ENCODE results near the gene SPG21.

SPG21 gene

DNA sequence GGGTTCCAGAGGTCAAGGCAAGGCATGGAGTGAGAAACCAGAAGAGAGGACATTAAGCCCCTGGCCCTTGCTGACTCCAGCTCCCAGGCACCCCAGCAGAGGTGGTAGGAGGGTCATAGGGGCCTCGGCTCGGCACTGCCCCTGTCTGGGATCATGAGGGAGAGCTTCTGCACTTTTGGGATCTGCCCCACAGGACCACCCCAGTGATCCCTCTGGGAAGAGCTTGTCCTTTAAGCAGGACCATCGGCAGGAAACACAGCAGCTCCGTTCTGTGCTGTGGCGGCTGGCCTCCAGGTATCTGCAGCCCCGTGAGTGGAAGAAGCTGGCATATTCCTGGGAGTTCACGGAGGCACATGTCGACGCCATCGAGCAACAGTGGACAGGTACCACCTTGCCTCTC is 42.5 kb downstream of the SPG21 start:
- DNase-seq (ENCODE audit: low read depth) = no peak
- H3K4me3 ChIP-seq (ENCODE audit: low read depth, low read length) = no peak overlapping the region
- TF ChIP-seq, protein P1, sequence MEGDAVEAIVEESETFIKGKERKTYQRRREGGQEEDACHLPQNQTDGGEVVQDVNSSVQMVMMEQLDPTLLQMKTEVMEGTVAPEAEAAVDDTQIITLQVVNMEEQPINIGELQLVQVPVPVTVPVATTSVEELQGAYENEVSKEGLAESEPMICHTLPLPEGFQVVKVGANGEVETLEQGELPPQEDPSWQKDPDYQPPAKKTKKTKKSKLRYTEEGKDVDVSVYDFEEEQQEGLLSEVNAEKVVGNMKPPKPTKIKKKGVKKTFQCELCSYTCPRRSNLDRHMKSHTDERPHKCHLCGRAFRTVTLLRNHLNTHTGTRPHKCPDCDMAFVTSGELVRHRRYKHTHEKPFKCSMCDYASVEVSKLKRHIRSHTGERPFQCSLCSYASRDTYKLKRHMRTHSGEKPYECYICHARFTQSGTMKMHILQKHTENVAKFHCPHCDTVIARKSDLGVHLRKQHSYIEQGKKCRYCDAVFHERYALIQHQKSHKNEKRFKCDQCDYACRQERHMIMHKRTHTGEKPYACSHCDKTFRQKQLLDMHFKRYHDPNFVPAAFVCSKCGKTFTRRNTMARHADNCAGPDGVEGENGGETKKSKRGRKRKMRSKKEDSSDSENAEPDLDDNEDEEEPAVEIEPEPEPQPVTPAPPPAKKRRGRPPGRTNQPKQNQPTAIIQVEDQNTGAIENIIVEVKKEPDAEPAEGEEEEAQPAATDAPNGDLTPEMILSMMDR (IDR thresholded peaks at IDR 0.05; ENCODE audit: low read depth, low read length, missing control alignments) = no peak

DNA sequence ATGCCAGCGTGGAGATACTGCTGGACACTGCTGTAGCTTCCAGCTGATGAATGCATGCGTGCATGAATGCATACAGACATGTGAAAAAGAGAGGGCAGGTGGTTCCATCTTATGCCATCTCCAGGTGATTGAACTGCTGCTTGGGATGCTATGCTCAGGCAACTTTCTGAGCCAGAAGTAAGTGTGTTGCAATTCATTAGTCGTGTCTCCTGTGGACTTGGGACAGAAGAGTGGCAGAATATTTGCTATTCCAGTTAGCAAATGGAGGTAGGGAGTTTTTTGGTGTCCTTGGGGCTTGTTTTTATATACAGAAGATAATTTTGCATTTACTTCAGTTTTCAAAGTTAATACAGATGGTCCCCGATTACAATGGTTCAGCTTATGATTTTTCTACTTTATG is 44.8 kb downstream of the SPG21 start:
- DNase-seq (ENCODE audit: low read depth) = no peak
- TF ChIP-seq, protein P1 (IDR thresholded peaks at IDR 0.05; ENCODE audit: low read depth, low read length, missing control alignments) = no peak
- H3K4me3 ChIP-seq (ENCODE audit: low read depth, low read length) = no peak overlapping the region

- DNase-seq (ENCODE audit: low read depth) = no peak
- TF ChIP-seq, protein P1 (IDR thresholded peaks at IDR 0.05; ENCODE audit: low read depth, low read length, missing control alignments) = no peak
- no peak overlapping the region for H3K4me3 ChIP-seq (ENCODE audit: low read depth, low read length)
Observed at GRCh38 chr15:64943512-64944225, 46.0 kb downstream of the SPG21 start.

GRCh38 chr15:64942356-64942755 is 47.4 kb downstream of the SPG21 start:
- no peak for DNase-seq (ENCODE audit: low read depth)
- TF ChIP-seq, protein P1 (IDR thresholded peaks at IDR 0.05; ENCODE audit: low read depth, low read length, missing control alignments) = no peak

GRCh38 chr15:64938192-64938591 is 51.5 kb downstream of the SPG21 start:
- no peak for DNase-seq (ENCODE audit: low read depth)
- H3K4me3 ChIP-seq (ENCODE audit: low read depth, low read length) = no peak overlapping the region
- TF ChIP-seq, protein P1 (IDR thresholded peaks at IDR 0.05; ENCODE audit: low read depth, low read length, missing control alignments) = no peak

More at GRCh38 chr15:64942356-64942755, 47.4 kb downstream of the SPG21 start:
- no peak overlapping the region for H3K4me3 ChIP-seq (ENCODE audit: low read depth, low read length)

DNA sequence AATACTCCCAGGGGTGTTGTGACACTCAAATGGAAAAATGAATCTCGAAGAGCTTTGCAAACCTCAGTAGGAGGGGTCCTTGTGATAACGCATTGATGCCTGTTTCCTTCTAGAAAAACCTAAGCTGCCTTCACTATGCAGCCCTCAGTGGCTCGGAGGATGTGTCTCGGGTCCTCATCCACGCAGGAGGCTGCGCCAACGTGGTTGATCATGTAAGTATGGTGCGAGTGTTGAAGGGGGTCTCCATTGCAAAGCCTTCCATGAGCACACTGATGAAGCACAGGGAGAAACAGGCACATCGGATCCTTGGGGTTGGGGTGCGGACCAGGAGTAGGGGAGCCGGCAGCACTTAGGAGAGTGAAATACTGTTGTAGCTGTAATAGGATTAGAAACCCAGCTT is 55.7 kb downstream of the SPG21 start:
- no peak for DNase-seq (ENCODE audit: low read depth)
- TF ChIP-seq, protein P1 (IDR thresholded peaks at IDR 0.05; ENCODE audit: low read depth, low read length, missing control alignments) = no peak
- H3K4me3 ChIP-seq (ENCODE audit: low read depth, low read length) = no peak overlapping the region

DNA sequence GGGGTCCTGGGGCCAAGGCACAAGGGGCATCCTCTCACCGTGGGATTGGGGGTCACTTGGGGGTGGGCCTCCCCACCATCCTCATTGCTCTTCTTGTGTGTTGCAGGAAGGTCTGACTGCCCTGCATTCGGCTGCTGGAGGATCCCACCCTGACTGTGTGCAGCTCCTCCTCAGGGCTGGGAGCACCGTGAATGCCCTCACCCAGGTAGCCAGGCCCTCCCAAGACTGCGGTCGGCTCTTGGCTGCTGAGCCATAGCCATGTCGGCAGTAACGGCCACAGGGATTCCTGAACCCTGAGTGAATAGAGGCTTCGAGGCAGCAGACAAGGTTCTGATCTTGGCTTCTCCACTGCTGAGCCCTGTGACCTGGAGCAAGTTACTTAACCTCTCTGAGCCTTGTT is 58.3 kb downstream of the SPG21 start:
- TF ChIP-seq, protein P1 (IDR thresholded peaks at IDR 0.05; ENCODE audit: low read depth, low read length, missing control alignments) = no peak
- H3K4me3 ChIP-seq (ENCODE audit: low read depth, low read length) = no peak overlapping the region
- no peak for DNase-seq (ENCODE audit: low read depth)
